Activated T-cell treated with anti-CD3 and anti-CD28 coated beads for 4 hours (primary cell): ENCODE measurements around the gene ZBTB21.
"Not testable (repeated sequence)": the region's sequence is repeated elsewhere in the genome, so short reads cannot be mapped to it uniquely, and the experiment has no call there.

Experiments used
- DNase-seq: peaks from one replicate; pipeline ENCODE4 v3.0.0-alpha.2; 2020

ZBTB21 gene

GRCh38 chr21:41950941-41951351, 59.2 kb downstream of the ZBTB21 start:
- no peak for DNase-seq

GRCh38 chr21:41949631-41950030, 60.5 kb downstream of the ZBTB21 start:
- DNase-seq: not testable (repeated sequence)

DNA sequence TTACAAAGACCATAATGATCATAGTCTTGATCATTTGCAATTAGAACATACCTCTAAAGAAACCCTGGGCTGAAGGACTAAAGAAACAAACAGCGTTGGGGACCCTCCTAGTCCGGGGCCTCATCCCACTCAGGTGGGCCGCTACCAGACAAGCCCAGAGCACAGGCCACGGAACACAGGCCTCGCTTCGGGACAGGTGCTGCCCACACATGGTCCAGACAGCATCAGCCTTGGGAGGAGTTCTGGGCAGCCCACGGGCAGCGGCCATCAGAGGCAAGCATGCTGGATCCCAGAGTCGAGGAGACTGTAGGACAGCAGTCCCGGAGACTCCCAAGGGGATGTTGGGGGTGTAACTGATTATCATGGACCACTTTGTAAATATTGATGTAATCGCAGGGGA, 61.3 kb downstream of the ZBTB21 start:
- no peak for DNase-seq

GRCh38 chr21:41948078-41948895, 61.9 kb downstream of the ZBTB21 start:
- DNase-seq: no peak

DNA sequence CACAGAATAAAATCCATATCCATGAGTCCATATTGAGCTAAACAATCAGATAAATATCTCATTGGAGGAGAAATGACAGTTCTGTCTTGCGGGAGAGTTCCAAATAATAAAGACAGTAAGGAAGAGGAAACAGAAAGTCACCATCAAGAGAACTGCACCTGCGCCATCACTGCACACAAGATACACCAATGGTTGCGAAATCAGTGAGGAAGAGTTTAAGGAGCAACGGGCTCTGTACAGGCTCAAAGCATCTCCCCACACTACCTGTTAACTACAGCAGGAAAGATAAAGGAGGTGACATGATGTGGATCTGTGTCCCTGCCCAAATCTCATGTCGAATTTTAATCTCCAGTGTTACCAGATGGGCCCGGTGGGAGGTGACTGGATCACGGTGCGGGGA, 64.2 kb downstream of the ZBTB21 start:
- no peak for DNase-seq

DNA sequence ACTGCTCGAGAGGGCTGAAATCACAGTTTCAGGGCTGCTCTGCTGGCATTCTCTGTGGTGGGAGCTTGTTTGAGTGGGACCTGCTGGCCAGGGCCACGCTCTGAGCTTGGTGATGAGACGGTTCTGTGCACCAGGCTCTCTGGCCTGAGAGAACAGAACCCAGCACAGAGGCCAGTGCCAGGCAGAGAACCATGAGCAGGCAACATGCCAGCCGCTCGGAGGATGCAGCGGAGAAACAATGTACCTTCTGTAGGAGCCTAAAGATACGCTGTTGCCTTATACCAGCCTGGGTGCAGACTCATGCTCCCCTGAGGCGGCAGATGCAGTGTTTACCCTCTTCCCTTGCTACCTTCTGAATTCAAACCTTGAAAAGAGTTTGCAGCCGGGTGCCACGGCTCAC, 66.3 kb downstream of the ZBTB21 start:
- no peak for DNase-seq

GRCh38 chr21:41942457-41942856, 67.7 kb downstream of the ZBTB21 start:
- DNase-seq: no peak

DNA sequence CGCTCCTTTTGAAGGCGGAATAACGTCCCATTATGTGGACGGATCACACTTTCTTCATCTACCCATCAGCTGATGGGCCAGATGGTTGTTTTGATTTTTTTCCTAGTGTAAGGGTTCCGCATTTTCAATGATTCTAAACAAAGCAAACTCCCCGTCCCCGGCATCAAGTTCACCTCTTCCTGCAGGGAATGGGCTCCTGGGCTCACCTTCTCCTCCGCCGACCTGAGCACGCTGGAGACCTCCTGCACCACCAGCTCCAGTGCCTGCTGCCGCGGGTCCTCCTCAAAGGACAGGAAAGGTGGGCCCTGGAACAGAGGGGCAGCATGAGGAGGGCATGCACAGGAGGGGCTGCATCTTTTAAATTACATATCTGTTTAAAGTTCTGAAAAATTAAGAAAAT, 68.2 kb downstream of the ZBTB21 start:
- no peak for DNase-seq

DNA sequence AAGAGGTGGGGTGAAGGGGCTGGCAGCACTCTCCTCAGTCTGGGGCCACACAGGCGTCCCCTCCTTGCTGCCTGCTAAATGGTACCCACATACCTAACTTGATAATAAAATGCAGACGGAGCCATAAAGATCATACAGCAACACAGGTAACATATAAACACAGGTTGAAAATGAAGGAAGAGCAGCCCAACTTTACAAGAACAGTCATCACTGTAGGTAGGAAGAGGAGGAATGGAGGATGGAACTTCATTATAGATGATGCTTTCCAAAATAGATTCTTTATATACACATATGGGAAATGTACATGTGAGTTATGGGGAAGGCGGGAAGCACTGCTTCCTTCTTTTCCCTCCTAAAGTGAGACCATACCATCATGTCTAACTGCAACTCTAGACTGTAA, 69.7 kb downstream of the ZBTB21 start:
- DNase-seq: no peak

- no peak for DNase-seq
Measured at GRCh38 chr21:41939391-41939790, 70.8 kb downstream of the ZBTB21 start.
